Ascending aorta (tissue), 2 donors: ENCODE data around the gene MOV10. TPM values are rescaled to one million over a fixed set of nuclear protein-coding genes. Genes with fewer than 3 reads are reported as not detected.
A peak's percentile ranks its signal among the peaks of the same experiment; 100 is the strongest.

Experiments used
- DNase-seq, 2 donors: peaks; one replicate each; pipeline ENCODE4 v3.0.0-alpha.2; 2019; ENCODE audit warnings: low spot score in 2 of 2
- H3K27ac ChIP-seq, 2 donors: fragments of 200-600 bp; sonication (generic); one replicate each; pipeline ENCODE4 v1.5.1; 2016 to 2017; ENCODE audit warnings: mild to moderate bottlenecking in 1 of 2
- H3K27me3 ChIP-seq: fragments of 200-600 bp; sonication (generic); one replicate; pipeline ENCODE4 v1.5.1; 2017
- H3K36me3 ChIP-seq, 2 donors: fragments of 200-600 bp; sonication (generic); one replicate each; pipeline ENCODE4 v1.5.1; 2016
- H3K4me1 ChIP-seq, 2 donors: fragments of 200-600 bp; sonication (generic); one replicate each; pipeline ENCODE4 v1.5.1; 2016 to 2017; ENCODE audit warnings: mild to moderate bottlenecking in 1 of 2
- H3K4me3 ChIP-seq, 2 donors: fragments of 200-600 bp; sonication (generic); one replicate each; pipeline ENCODE4 v1.5.1; 2016 to 2017; ENCODE audit warnings: mild to moderate bottlenecking in 1 of 2
- H3K9me3 ChIP-seq, 2 donors: fragments of 200-600 bp; sonication (generic); one replicate each; pipeline ENCODE4 v1.5.1; 2016
- intact Hi-C: fragments of 100-400 bp; cut with DNase I; formaldehyde crosslinking; loops from one replicate; pipeline ENCODE4 v1.15.1; 2023
- total RNA-seq: library from RNA; depleted of rRNA; stranded (reverse); fragments of >200 nt; gene quantifications from one replicate; pipeline ENCODE4 v1.1.0, GENCODE V29; 2016
- TF ChIP-seq, protein P1 (sequence below), 3 experiments: fragments of 200-600 bp in 2 of 3; fragments of 450-650 bp in 1 of 3; sonication (generic) in 2 of 3; IDR thresholded peaks; one replicate each; pipeline ENCODE4 v1.5.1; 2016 to 2019; ENCODE audit warnings: antibody characterized with exemption in 3 of 3, mild to moderate bottlenecking in 1 of 3, moderate library complexity in 1 of 3

Gene MOV10
- total RNA-seq: 69.5 TPM

DNA sequence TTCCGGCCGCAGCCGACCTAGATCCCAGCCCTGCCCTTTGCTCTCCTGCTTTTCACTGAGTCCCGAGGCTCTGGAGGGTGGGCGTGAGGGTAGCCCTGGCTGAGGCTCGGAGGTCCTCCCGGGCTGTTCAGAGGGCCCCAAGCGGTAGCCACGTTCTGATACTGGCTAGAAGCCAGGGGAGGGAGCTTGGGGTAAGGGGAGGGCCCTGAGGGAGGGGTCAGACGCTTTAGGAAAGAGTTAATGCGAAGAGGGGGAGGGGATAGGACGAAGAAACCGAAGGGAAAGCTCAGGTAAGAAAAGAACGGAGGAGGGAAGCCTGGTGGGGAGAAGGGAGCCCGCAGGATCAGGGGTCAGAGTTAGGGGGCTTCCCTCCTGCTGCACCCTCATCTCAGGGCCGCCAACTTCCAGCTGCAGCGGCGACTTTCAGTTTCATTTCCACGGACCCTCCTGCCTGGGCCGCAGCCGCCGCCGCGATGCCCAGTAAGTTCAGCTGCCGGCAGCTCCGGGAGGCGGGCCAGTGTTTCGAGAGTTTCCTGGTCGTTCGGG, at the start of gene MOV10:
MOV10 (plus strand) TSS at position 220 of the 546 bp plus-strand sequence; CDS start at position 474, 254 bp downstream.
- Histone ChIP-seq H3K36me3 (peaks cover 3 to 13% of the 10 kb centered on the region in 2 donors), H3K9me3 (no peaks in the 10 kb centered on the region), H3K27me3 (no peaks in the 10 kb centered on the region), H3K27ac (peak within 1 kb of the TSS; percentile 85 to 89), H3K4me1 (peaks cover 0 to 17% of the 10 kb centered on the region in 2 donors), H3K4me3 (peak within 1 kb of the TSS; percentile 90 to 99)
- DNase-seq: peak in 1 of 2 donors; percentile 84
- TF ChIP-seq, protein P1, sequence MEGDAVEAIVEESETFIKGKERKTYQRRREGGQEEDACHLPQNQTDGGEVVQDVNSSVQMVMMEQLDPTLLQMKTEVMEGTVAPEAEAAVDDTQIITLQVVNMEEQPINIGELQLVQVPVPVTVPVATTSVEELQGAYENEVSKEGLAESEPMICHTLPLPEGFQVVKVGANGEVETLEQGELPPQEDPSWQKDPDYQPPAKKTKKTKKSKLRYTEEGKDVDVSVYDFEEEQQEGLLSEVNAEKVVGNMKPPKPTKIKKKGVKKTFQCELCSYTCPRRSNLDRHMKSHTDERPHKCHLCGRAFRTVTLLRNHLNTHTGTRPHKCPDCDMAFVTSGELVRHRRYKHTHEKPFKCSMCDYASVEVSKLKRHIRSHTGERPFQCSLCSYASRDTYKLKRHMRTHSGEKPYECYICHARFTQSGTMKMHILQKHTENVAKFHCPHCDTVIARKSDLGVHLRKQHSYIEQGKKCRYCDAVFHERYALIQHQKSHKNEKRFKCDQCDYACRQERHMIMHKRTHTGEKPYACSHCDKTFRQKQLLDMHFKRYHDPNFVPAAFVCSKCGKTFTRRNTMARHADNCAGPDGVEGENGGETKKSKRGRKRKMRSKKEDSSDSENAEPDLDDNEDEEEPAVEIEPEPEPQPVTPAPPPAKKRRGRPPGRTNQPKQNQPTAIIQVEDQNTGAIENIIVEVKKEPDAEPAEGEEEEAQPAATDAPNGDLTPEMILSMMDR (IDR thresholded peaks at IDR 0.05): no peak
- intact Hi-C loops: loop anchor here (1.0 to 10.0 kb wide), 4 partner anchors 26 to 170 kb away; partner anchors contain the start of genes CAPZA1, RHOC, ST7L and WNT2B

DNA sequence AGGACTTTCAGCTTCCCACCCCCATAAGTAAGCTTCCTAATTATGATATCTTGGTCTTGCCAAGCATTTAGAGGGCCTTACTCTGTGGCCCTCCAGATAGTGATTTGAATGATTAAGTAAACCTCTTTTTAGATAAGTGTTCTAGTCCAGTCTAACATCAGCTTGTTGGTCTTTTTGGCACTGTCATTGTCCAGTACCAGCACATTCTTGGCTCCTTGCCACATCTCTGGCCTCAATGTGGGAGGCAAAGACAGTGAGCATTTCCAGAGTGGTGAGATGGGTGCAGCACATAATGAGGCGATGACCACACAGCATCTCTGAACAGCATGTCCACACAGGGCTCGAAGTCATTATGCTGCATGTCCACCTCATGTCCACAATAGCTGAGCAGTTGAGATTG, 48.8 kb upstream of the MOV10 start:
- TF ChIP-seq, protein P1 (IDR thresholded peaks at IDR 0.05): no peak
- H3K27ac ChIP-seq: no peak overlapping the region
- H3K9me3 ChIP-seq: no peaks in the 10 kb centered on the region
- peaks cover 0 to 26% of the 10 kb centered on the region in 2 donors for H3K4me1 ChIP-seq
- H3K36me3 ChIP-seq: no peaks in the 10 kb centered on the region
- intact Hi-C loops: no loop called here
- H3K4me3 ChIP-seq: no peak overlapping the region
- H3K27me3 ChIP-seq: no peaks in the 10 kb centered on the region
- DNase-seq: no peak

GRCh38 chr1:112626193-112626592, 48.3 kb upstream of the MOV10 start:
- Histone ChIP-seq H3K4me1 (peaks cover 0 to 21% of the 10 kb centered on the region in 2 donors), H3K4me3 (no peak overlapping the region), H3K9me3 (no peaks in the 10 kb centered on the region), H3K27me3 (no peaks in the 10 kb centered on the region), H3K36me3 (no peaks in the 10 kb centered on the region), H3K27ac (no peak overlapping the region)
- intact Hi-C loops: no loop called here
- no peak for DNase-seq
- TF ChIP-seq, protein P1 (IDR thresholded peaks at IDR 0.05): no peak

DNA sequence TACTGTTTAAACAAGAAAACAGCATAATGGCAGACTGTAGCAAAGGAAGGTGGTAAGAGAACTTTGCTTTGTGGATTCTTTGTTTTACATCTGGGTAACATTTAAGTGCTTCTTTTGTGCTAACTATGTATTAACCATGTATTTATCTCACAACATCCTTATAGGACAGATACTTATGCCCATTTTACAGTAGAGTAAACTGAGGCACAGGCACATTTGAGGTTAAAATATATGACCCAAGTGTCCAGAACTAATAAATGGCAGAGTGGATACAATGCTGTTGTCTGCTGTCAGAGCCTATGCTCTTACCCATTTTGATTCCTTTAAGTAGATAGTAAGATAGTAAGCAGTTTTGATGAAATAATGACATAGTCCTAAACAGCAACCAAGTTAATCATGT, 47.6 kb upstream of the MOV10 start:
- Histone ChIP-seq H3K4me3 (no peak overlapping the region), H3K27ac (no peak overlapping the region), H3K9me3 (no peaks in the 10 kb centered on the region), H3K27me3 (no peaks in the 10 kb centered on the region), H3K36me3 (no peaks in the 10 kb centered on the region), H3K4me1 (peaks cover 0 to 14% of the 10 kb centered on the region in 2 donors)
- intact Hi-C loops: no loop called here
- DNase-seq: no peak
- TF ChIP-seq, protein P1 (IDR thresholded peaks at IDR 0.05): no peak

DNA sequence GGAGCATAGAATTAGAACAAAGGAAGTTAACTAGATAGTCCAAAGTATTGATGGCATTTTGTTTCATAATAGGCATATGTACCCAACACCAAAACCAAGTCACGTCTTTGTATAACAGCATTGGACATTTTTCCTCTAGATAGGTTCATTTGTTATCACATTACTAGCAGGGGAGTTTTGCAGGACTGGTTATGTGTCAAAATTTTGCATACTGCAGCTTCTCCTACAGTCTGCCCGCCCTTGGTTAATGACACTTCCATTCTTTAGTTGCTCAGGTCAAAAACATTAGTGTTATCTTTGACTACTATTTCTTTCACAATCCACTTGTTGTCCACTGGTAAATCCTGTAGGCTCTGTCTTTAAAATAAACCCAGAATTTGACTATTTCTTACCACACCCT, 45.9 kb upstream of the MOV10 start:
- peaks cover 0 to 12% of the 10 kb centered on the region in 2 donors for H3K4me1 ChIP-seq
- intact Hi-C loops: no loop called here

More for the DNA sequence above, 45.9 kb upstream of the MOV10 start:
- Histone ChIP-seq H3K9me3 (no peaks in the 10 kb centered on the region), H3K4me3 (no peak overlapping the region), H3K36me3 (no peaks in the 10 kb centered on the region), H3K27me3 (no peaks in the 10 kb centered on the region), H3K27ac (no peak overlapping the region)
- TF ChIP-seq, protein P1 (IDR thresholded peaks at IDR 0.05): no peak
- no peak for DNase-seq
